GM18507 (cell line): ENCODE measurements around the gene MCTP1.
"Not testable (repeated sequence)": the region's sequence is repeated elsewhere in the genome, so short reads cannot be mapped to it uniquely, and the experiment has no call there.

ENCODE experiments used
- DNase-seq: peaks from one replicate; pipeline ENCODE4 v3.0.0; 2011; ENCODE audit warnings: low read depth; ENCODE audit not compliant: insufficient read length; ENCODE audit errors: extremely low spot score
- FAIRE-seq: peaks from 2 replicates; lab custom pipeline; 2011; peaks lifted over from hg19 to GRCh38; lab: Jason Lieb, UNC

Gene MCTP1

GRCh38 chr5:95216136-95216955 lies 68.5 kb downstream of the MCTP1 start:
- DNase-seq (no peak), FAIRE-seq (no peak)

GRCh38 chr5:95207811-95208210 lies 77.1 kb downstream of the MCTP1 start:
- FAIRE-seq, DNase-seq: not testable (repeated sequence)

GRCh38 chr5:95194856-95195255 lies 90.0 kb downstream of the MCTP1 start:
- FAIRE-seq (no peak), DNase-seq (no peak)

GRCh38 chr5:95191330-95191729 lies 93.6 kb downstream of the MCTP1 start:
- DNase-seq (no peak), FAIRE-seq (peak; percentile 80)

- FAIRE-seq (no peak), DNase-seq (no peak)
These were observed 100.0 kb downstream of the MCTP1 start for GRCh38 chr5:95184924-95185323.

- FAIRE-seq, result no peak
- no peak for DNase-seq
These were observed 103.2 kb downstream of the MCTP1 start for GRCh38 chr5:95181644-95182043.

- DNase-seq, result no peak
- peak; percentile 36 for FAIRE-seq
These were observed 106.7 kb downstream of the MCTP1 start for GRCh38 chr5:95178046-95178651.

GRCh38 chr5:95177456-95177855 lies 107.4 kb downstream of the MCTP1 start:
- DNase-seq, result no peak
- FAIRE-seq, result no peak

GRCh38 chr5:95175106-95175505 lies 109.8 kb downstream of the MCTP1 start:
- DNase-seq, result no peak
- peak; percentile 81 for FAIRE-seq

- FAIRE-seq, result no peak
These were observed 112.2 kb downstream of the MCTP1 start for GRCh38 chr5:95172659-95173058.

GRCh38 chr5:95164861-95165260 lies 120.0 kb downstream of the MCTP1 start:
- DNase-seq (no peak), FAIRE-seq (peak; percentile 9)

More at GRCh38 chr5:95172659-95173058, 112.2 kb downstream of the MCTP1 start:
- DNase-seq, result no peak

GRCh38 chr5:95163079-95163478 lies 121.8 kb downstream of the MCTP1 start:
- no peak for DNase-seq

GRCh38 chr5:95162231-95162992 lies 122.5 kb downstream of the MCTP1 start:
- DNase-seq (no peak), FAIRE-seq (peak; percentile 72)

More at GRCh38 chr5:95163079-95163478, 121.8 kb downstream of the MCTP1 start:
- FAIRE-seq, result peak; percentile 42

GRCh38 chr5:95159603-95160002 lies 125.3 kb downstream of the MCTP1 start:
- no peak for DNase-seq
- no peak for FAIRE-seq

GRCh38 chr5:95155888-95156287 lies 129.0 kb downstream of the MCTP1 start:
- FAIRE-seq (no peak), DNase-seq (no peak)

GRCh38 chr5:95153511-95153910 lies 131.4 kb downstream of the MCTP1 start:
- no peak for DNase-seq

GRCh38 chr5:95152535-95152934 lies 132.4 kb downstream of the MCTP1 start:
- DNase-seq, result no peak
- no peak for FAIRE-seq

More at GRCh38 chr5:95153511-95153910, 131.4 kb downstream of the MCTP1 start:
- FAIRE-seq, result no peak

GRCh38 chr5:95152131-95152530 lies 132.8 kb downstream of the MCTP1 start:
- DNase-seq (no peak), FAIRE-seq (no peak)

GRCh38 chr5:95151694-95152093 lies 133.2 kb downstream of the MCTP1 start:
- DNase-seq, result no peak
- FAIRE-seq, result no peak

- FAIRE-seq (no peak), DNase-seq (no peak)
These were observed 135.5 kb downstream of the MCTP1 start for GRCh38 chr5:95149387-95149786.
